ENCODE data around the gene SECISBP2L.

- TF ChIP-seq CTCF (IDR thresholded peaks at IDR 0.05): no peak
- no peak for TF ChIP-seq POLR2A (IDR thresholded peaks at IDR 0.05)
Measured at GRCh38 chr15:49085696-49086459, 39.6 kb upstream of the SECISBP2L start.

Measured in right lobe of liver (tissue), 4 donors.